Activated CD8-positive, alpha-beta T cell treated with anti-CD3 and anti-CD28 coated beads for 36 hours (primary cell): ENCODE data around the gene RAB39B. TPM values are rescaled to one million over a fixed set of nuclear protein-coding genes. Genes with fewer than 3 reads are reported as not detected.
"Not testable (repeated sequence)": the region's sequence is repeated elsewhere in the genome, so short reads cannot be mapped to it uniquely, and the experiment has no call there.

Experiments used
- ATAC-seq: fragments of 200-7000 bp; cut with Tn5 transposase; one replicate; pipeline ENCODE4 v1.10.0; 2021; ENCODE audit warnings: mild to moderate bottlenecking, moderate library complexity
- CTCF ChIA-PET: fragments of 350-600 bp; sonication (Branson Sonifier 250); formaldehyde crosslinking; loops from one replicate; lab custom pipeline; 2021; ENCODE audit warnings: antibody characterized with exemption; lab: Charles Lee
- POLR2A ChIA-PET: fragments of 350-600 bp; sonication (Branson Sonifier 250); formaldehyde crosslinking; loops from one replicate; lab custom pipeline; 2021; ENCODE audit warnings: antibody characterized with exemption; lab: Charles Lee
- DNase-seq: peaks from one replicate; pipeline ENCODE4 v3.0.0-alpha.2; 2020
- H3K27ac Mint-ChIP-seq: one replicate; pipeline ENCODE4 v1.8.0; 2021; ENCODE audit warnings: mild to moderate bottlenecking, mixed read lengths
- H3K27me3 Mint-ChIP-seq: one replicate; pipeline ENCODE4 v1.8.0; 2021; ENCODE audit warnings: mixed read lengths
- H3K36me3 Mint-ChIP-seq: one replicate; pipeline ENCODE4 v1.8.0; 2021; ENCODE audit warnings: low read depth, mixed read lengths
- H3K4me1 Mint-ChIP-seq: one replicate; pipeline ENCODE4 v1.8.0; 2021; ENCODE audit warnings: low read depth, mixed read lengths
- H3K4me3 Mint-ChIP-seq: one replicate; pipeline ENCODE4 v1.8.0; 2021; ENCODE audit warnings: mild to moderate bottlenecking, moderate library complexity, mixed read lengths
- H3K9me3 Mint-ChIP-seq: one replicate; pipeline ENCODE4 v1.8.0; 2021; ENCODE audit warnings: mixed read lengths
- intact Hi-C: fragments of 100-400 bp; cut with micrococcal nuclease; formaldehyde crosslinking; loops from one replicate; pipeline ENCODE4 v1.10.0; 2022
- total RNA-seq, 2 experiments: library from RNA; stranded (reverse); gene quantifications; one replicate each; pipeline ENCODE4 v1.2.3, GENCODE V29; 2021
- TF ChIP-seq, protein P1 (sequence below): fragments of 200-600 bp; IDR thresholded peaks from one replicate; pipeline ENCODE4 v1.8.0; 2022; ENCODE audit warnings: antibody characterized with exemption, mild to moderate bottlenecking

RAB39B gene
- total RNA-seq, 2 experiments from 2014 or later: 12.0 to 13.2 TPM

DNA sequence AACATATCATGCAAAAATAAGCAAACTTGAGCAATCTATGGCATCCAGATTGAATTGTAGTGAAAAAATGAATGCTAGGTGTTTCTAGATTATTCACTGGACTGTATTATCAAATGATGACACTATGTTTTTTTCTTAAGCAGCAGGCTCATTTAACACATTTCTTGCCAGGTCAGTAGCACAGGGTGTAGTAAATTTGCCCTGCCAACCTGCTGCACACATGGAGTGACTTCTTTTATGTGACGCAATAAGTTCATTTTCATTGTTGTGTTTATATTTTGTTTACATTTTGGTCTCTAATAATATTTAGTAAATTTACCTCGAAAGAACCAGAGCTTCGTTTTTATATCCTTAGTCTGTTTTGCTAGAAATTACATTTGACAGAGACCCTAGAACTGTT is 38.5 kb downstream of the RAB39B start:
- intact Hi-C loops: no loop called here

DNA sequence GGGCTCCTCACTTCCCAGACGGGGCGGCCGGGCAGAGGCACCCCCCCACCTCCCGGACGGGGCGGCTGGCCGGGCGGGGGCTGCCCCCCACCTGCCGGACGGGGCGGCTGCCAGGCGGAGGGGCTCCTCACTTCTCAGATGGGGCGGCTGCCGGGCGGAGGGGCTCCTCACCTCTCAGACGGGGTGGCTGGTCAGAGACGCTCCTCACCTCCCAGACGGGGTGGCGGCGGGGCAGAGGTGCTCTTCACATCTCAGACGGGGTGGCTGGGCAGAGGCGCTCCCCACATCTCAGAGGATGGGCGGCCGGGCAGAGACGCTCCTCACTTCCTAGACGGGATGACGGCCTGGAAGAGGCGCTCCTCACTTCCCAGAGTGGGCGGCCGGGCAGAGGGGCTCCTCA is 40.5 kb downstream of the RAB39B start:
- H3K4me3 Mint-ChIP-seq, H3K27me3 Mint-ChIP-seq, H3K9me3 Mint-ChIP-seq, intact Hi-C loops, POLR2A ChIA-PET, H3K4me1 Mint-ChIP-seq, ATAC-seq, CTCF ChIA-PET, DNase-seq, H3K27ac Mint-ChIP-seq: not testable (repeated sequence)
- H3K36me3 Mint-ChIP-seq: peaks cover 44% of the 10 kb centered on the region

More for the DNA sequence above, 38.5 kb downstream of the RAB39B start:
- Mint-ChIP-seq H3K4me1 (peaks cover 11% of the 10 kb centered on the region), H3K36me3 (peaks cover 46% of the 10 kb centered on the region), H3K27me3 (no peaks in the 10 kb centered on the region), H3K9me3 (no peaks in the 10 kb centered on the region), H3K27ac (no peak overlapping the region), H3K4me3 (no peak overlapping the region)
- ChIA-PET CTCF (interaction anchor here (1.0 to 1.6 kb wide), 2 partner anchors 8 to 133 kb away, joined by 3 to 7 read pairs; no protein-coding TSS in a partner anchor), POLR2A (interaction anchor here (2.2 kb wide), 1 partner anchor 10 kb away, joined by 13 read pairs; the partner anchor contains the start of gene VBP1)
- no peak for DNase-seq
- TF ChIP-seq, protein P1, sequence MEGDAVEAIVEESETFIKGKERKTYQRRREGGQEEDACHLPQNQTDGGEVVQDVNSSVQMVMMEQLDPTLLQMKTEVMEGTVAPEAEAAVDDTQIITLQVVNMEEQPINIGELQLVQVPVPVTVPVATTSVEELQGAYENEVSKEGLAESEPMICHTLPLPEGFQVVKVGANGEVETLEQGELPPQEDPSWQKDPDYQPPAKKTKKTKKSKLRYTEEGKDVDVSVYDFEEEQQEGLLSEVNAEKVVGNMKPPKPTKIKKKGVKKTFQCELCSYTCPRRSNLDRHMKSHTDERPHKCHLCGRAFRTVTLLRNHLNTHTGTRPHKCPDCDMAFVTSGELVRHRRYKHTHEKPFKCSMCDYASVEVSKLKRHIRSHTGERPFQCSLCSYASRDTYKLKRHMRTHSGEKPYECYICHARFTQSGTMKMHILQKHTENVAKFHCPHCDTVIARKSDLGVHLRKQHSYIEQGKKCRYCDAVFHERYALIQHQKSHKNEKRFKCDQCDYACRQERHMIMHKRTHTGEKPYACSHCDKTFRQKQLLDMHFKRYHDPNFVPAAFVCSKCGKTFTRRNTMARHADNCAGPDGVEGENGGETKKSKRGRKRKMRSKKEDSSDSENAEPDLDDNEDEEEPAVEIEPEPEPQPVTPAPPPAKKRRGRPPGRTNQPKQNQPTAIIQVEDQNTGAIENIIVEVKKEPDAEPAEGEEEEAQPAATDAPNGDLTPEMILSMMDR: no peak
- ATAC-seq: no peak

DNA sequence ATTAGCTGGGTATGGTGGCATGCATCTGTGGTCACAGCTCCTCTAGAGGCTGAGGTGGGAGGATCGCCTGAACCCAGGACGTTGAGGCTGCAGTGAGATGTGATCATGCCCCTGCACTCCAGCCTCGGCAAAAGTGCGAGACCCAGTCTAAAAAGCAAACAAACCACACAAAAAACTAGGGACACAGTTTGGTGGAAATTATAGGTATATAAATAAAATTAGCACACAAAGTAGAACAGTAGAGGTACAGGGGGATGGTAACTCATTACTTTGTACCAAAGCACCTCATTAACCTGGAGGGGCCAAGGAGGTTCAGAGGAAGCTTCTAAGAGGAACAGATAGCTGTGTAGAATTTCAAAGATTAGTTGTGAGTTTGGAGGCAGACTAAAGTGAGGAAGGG is 42.9 kb downstream of the RAB39B start:
- no peak overlapping the region for H3K27ac Mint-ChIP-seq
- DNase-seq (no peak), ATAC-seq (no peak)
- H3K9me3 Mint-ChIP-seq: no peaks in the 10 kb centered on the region
- intact Hi-C loops: no loop called here
- ChIA-PET POLR2A (no interaction called here), CTCF (interaction anchor here (0.7 kb wide), 1 partner anchor 126 kb away, joined by 3 read pairs; no protein-coding TSS in a partner anchor)
- peaks cover 15% of the 10 kb centered on the region for H3K4me1 Mint-ChIP-seq
- TF ChIP-seq, protein P1: no peak
- H3K4me3 Mint-ChIP-seq: no peak overlapping the region
- H3K36me3 Mint-ChIP-seq: peaks cover 37% of the 10 kb centered on the region
- no peaks in the 10 kb centered on the region for H3K27me3 Mint-ChIP-seq

DNA sequence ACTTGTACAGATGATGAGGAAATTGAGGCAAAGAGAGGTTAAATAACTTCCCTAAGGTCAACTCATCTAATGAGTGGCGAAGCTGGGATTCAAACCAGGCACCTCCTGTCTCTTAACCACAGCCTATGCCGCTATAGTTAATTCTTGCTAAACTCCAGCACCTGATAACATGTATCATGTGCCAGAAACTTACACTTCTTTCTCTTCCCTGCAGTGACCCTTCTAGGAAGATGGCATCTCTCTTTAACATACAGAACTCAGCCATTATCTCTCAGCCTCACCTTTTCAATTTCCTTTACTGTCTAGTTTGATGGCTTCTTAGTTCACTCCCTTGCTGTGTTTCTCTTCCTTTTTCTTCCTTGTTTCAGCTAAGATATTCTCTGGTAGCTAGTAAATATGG is 45.5 kb downstream of the RAB39B start:
- Mint-ChIP-seq H3K4me3 (peak overlapping the region; percentile 49), H3K4me1 (peaks cover 13% of the 10 kb centered on the region), H3K27ac (peak overlapping the region; percentile 4), H3K27me3 (no peaks in the 10 kb centered on the region), H3K9me3 (no peaks in the 10 kb centered on the region), H3K36me3 (peaks cover 24% of the 10 kb centered on the region)
- intact Hi-C loops: no loop called here
- TF ChIP-seq, protein P1: no peak
- ChIA-PET POLR2A (no interaction called here), CTCF (no interaction called here)
- DNase-seq: no peak
- ATAC-seq: no peak

DNA sequence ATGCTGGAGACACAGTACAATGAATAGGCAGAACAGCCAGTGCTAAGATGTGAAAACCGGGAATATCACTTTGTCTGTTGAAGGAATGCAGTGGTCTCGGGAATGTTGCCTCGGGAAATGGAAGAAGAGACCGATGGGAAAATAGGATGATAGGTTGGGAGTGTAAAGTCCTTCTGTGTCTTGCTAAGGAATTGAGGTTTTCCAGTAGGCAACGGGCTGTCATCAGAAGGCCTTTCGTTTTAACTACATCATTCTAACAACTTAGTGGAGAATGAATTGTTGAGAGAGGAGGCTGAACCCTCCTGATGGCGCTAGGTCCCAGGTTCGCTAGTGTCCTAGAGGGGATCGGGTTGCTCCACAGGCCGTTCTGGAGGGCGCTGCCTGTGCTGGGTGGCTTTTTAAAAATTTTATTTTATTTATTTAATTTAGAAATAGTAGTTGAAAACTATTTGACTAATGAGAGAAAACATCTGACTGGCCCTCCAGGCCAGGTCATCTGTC is 47.3 kb downstream of the RAB39B start:
- Mint-ChIP-seq H3K27ac (peak overlapping the region; percentile 91), H3K9me3 (no peaks in the 10 kb centered on the region), H3K4me1 (peaks cover 13% of the 10 kb centered on the region), H3K27me3 (no peaks in the 10 kb centered on the region), H3K4me3 (peak overlapping the region; percentile 99), H3K36me3 (peaks cover 12% of the 10 kb centered on the region)
- no peak for ATAC-seq
- CTCF ChIA-PET: interaction anchor here (1.2 to 2.0 kb wide), 8 partner anchors 9 to 299 kb away, joined by 3 to 7 read pairs (median 5); partner anchors contain the start of gene RAB39B
- POLR2A ChIA-PET: interaction anchor here (0.6 to 2.7 kb wide), 7 partner anchors 9 to 395 kb away, joined by 3 to 13 read pairs (median 3); partner anchors contain the start of genes BRCC3, RAB39B and SPRY3
- DNase-seq: no peak
- TF ChIP-seq, protein P1: peak; percentile 11
- intact Hi-C loops: no loop called here
